Stimulated activated CD4-positive, alpha-beta T cell treated with anti-CD3 and anti-CD28 coated beads, Interleukin-4, amount 100 ng/mL, for 1 hour (primary cell): ENCODE results near the gene GPR146.

ENCODE experiments used
- DNase-seq: peaks from one replicate; pipeline ENCODE4 v3.0.0-alpha.2; 2020

GPR146 gene

DNA sequence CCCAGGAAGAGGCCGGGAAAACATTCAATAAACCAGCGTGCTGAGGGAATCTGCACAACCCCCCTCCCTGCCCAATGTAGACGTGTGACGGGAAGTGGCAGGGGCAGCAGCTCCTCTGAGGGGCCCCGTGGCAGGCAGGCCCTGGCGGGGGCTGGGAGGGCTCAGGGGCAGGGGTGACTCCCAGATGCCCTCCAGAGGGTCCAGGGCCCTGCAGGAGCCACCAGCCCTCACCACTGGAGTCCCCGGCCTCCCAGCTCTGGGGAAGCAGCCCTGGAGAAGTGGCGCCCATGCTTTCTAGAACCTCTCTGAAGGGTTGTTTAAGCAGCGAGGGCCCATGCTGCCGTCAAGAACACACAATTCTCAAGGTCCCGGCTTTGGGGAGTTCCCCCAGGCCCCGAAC lies 35.2 kb downstream of the GPR146 start:
- no peak for DNase-seq

DNA sequence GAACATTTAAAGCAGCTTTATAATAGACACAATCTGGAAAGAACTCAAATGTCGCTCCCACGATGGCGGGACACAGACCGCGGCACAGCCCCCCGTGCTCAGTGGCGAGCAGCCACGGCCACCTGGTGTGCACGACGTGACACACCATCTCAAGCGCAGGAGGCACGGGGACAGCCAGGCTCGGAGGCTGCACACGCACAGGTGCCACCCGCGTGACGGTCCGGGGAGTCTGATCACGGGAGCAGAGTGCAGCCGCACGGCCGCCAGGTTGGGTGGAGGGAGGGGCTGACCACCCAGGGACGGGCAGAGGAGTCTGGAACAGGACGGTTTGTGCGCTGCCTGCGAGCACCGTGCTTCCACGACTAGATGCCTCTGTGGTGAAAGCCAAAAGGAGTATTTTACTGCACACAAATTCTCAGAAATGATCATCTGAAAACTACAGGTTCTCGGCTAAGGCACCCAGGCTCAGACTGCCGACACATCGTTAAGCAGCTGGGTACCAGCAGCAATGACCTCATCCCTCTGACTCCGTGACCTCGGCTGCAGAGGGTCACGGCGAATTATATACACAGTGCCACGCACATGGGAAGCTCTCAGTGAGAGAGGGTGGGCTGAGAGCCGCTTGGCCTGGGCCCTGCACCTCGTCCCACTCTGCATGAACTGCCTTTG lies 36.0 kb downstream of the GPR146 start:
- DNase-seq, result no peak

DNA sequence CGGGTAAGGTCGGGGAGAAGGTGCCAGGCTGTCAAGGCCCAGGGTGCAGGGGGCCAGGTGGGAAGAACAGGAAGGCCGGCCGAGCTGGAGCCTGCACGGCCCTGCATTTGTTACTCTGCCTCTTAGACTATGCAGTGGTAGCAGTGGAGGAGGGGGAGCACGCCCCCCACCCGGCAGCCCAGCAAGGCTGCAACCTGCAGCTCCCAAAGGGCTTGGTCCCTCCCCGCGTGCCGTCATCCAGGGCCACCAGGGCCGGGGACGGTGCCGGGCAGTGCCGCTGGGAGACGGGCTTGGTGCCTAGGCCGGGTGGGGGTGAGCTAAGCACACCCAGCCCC lies 36.5 kb downstream of the GPR146 start:
- no peak for DNase-seq

DNA sequence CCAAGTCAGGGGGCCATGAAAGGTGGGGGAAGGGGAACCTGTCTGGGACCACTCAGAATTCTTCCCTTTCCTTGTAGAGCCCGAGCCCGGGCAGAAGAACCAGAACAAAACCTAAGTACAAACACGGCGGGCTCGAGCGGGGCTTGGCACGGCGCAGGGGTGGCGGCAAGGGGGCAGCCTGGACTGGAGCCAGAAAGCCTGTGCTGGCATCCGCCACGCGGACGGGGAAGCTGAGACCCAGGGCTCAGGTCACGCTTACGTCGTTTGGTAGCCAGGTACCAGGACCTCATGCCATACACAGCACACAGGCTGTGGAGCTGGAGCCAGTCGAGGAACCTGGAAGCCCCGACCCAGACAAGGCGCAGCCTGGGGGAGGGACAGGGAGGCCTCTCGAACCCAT lies 37.0 kb downstream of the GPR146 start:
- DNase-seq, result no peak

DNA sequence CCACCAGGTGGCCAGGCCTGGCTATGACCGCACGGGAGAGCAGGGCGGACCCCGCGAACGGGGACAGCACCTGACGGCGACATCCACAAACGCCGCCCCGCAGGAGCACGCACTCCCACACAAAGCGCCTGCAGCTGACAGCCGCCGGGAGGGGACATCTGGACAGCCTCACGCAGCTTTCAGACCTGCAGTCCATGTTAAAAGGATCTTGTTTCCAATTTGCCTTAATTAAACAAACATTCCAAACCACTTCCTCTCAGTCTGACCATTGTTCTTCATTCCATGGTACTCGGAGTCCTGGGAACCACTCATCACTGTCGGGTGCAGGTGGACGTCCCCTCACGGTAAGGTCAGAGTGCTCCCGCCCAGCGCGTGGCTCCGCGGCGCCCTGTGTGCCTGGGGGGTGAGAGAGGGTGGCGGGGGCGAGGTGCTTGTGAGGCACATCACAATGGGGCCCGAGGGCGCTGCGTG lies 37.6 kb downstream of the GPR146 start:
- DNase-seq, result no peak

DNA sequence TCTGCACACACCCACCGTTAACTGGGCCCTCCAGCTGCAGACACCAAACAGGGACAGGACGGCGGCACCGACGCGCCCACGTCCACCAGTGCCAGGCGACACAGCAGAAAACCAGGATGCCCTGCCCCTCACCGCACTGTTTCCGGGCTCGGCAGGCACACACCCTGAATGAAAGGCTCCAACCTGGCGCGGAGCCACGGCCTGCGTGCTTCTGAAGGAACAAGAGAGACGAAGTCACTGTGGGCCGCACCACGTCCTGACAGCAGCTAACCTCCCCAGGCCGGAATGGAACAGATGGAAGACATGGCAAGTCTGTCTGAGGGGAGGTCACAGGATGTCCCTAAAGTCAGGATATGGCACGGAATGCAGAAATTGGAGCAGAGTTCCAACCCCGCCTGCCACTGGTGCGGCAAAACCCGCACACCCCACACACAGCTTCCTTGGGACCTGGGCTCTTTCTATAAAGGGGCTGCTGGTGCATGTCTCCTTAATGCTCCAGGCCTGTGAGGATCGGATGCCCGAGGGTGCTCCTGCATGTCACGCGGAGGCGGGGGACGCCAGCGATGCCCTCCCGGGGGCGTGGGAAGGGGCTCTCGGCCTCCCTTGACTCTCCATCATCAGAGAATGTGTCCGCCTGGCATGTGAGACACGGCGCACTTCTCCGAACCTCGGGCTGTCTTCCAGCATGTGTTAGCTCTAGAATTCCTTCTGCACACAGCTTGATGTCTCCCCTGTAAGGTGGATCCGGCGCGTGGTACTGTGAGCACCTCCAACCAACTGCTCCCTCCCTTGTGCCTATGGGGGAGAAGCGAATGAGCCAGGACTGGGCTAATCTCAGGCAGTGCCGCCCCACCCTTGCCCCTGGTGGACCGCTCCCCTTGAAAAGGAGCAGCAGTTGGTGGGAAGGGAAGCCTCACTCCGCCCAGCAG lies 39.6 kb downstream of the GPR146 start:
- DNase-seq, result no peak

DNA sequence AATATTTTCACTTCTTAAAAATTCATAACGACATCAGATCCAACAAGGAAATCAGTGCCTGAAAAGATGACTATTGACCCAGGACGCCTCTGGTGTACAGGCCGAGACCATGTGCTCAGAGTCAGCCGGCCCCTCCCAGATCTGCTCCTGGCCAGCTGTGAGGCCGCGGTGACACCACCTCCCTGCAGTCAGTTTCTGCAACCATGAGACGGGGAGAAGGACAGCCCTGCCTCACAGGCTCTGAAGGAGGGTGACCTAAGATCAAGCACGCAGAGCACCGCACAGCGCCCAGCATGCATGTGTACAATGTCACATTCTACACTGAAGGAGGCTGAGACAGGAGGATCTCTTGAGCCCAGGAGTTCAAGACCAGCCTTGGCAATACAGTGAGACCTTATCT lies 40.9 kb downstream of the GPR146 start:
- DNase-seq, result no peak

DNA sequence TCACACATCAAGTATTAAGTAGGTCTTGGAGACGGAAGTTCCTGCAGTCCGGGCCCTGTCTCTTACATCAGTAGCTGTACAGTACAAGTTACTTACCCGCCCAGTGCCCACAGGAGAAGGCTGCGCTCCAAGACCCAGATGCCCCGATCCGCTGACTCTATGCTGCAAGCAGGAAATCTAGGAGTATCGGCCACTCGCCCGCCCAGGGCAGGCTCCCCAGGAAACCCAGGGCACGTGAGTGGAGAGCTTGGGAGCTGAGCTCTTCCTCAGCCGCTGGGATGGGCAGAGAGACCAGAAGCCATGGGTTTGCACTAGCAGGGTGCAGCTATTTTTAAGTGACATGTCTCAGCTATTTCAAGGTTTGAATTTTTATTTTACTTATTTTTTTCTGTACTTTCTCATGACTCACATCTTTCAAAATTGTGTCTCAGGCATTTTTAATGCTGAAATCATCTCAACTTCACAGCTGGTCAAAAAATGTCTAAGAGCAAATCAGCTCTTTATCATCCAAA lies 41.6 kb downstream of the GPR146 start:
- DNase-seq, result no peak

DNA sequence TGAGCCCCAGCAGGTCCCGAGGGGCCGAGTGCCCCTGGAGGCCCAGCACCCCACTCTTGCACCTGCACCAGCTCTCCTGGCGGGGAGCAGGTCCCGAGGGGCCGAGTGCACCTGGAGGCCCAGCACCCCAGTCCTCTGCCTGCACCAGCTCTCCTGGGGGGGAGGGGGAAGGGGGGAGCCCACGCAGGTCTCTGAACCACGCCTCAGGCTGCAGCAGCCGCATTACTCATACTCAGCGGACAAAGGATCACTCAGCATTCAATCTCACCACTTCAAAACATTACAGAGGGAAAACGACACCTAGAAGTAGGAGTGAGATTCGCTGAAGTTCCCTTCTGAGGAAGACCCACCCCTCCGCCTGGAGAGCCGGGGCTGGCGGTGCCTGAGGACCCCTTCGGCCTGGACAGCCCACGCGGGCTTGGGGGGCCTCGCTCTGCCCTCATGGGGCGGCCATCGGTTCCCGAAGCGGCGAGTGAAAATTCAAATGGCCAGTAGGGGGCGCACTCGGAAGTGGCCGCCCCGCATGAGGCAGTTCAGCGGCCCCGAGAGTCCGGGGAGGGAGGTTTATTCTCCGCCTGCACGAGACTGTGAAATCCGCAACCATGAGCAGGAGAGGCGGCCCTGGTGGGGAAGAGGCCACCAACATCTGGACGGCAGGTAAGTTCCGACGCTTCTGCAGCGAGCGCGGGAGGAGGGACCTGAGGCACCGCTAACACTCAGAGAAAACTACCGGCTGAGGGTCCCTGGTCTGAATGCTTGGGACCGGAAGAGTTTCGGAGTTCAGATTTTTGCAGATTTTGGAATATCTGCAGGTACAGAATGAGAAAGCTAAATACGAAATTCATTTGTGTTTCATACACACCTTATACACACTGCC lies 42.5 kb downstream of the GPR146 start:
- DNase-seq, result peak; percentile 70

DNA sequence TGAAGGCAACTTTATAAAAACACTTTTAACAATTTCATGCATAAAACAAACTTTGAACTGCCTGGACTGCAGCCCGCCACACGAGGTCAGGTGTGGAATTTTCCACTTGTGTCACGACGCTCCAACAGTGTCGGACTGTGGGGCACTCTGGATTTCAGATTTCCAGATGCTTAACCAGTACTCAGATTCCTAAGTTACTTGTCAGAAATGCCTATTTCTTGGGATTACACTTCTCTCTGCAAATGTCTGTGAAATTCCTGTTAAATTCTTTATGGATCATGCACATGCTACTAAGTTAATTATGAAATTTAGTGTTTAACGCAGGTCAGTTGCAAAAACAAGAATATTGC lies 43.1 kb downstream of the GPR146 start:
- DNase-seq, result no peak

DNA sequence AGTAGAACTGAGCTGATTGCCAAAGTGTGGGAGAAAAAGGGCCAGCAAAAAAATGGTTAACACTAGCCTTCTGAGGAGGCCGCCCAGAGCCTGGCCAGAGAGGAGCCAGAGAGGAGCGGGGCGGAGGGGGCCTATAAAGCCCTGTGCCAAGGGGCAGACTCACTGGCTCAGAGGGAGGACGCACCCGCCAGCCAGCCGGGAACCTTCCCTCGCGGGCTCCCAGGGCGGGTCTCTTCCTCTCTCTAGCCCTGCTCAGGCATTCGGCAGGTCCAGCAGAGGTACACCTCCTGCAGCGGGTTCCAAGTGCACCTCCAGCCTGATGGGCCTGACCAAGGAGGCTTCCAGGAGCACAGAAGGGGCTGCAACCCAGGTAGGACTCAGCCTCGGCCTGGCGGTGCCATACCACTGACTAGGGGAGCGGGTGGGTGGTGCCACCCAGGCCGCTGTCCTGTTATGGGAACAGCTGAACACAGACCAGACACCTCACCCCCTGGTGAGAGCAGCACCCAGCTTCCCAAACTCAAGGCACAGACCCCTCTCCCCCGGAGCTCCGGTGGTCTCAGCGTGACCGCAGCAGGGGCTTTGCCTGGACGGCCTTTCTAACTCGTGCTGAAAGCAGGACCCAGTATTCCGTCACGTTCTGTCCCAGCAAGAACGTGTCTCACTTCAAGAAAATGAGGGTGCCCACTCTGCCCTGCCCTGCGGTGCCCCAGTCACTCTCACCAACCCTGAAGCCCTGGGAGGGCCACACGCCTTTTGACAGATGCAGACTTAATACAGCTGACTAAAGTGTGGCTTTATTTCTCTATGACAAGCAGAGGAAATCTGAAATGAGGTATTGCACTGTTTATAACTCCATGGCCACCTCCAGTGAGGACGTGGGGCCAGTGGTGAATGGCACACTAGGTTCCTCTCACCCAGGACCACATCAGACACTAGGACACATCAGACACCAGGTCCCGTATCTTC lies 43.9 kb downstream of the GPR146 start, which contains the start of gene GPER1:
Gene GPER1, plus strand, starts transcription at position 162 of the 969 bp plus-strand sequence. CDS start 3,616 bp downstream, outside the sequence.
- DNase-seq, result no peak

DNA sequence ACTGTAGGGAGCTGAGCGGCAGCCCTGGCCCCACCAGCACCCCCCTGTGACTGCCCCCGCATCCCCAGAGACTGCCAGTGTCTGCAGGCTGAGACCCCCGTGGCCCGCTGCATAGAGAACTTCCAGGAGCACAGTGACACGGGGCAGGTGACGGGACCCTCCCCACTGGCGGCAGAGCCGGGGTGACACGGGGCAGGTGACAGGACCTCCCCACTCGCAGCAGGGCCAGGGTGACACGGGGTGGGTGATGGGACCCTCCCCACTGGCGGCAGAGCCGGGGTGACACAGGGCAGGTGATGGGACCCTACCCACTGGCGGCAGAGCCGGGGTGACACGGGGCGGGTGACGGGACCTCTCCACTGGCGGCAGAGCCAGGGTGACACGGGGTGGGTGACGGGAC lies 45.9 kb downstream of the GPR146 start:
- no peak for DNase-seq

DNA sequence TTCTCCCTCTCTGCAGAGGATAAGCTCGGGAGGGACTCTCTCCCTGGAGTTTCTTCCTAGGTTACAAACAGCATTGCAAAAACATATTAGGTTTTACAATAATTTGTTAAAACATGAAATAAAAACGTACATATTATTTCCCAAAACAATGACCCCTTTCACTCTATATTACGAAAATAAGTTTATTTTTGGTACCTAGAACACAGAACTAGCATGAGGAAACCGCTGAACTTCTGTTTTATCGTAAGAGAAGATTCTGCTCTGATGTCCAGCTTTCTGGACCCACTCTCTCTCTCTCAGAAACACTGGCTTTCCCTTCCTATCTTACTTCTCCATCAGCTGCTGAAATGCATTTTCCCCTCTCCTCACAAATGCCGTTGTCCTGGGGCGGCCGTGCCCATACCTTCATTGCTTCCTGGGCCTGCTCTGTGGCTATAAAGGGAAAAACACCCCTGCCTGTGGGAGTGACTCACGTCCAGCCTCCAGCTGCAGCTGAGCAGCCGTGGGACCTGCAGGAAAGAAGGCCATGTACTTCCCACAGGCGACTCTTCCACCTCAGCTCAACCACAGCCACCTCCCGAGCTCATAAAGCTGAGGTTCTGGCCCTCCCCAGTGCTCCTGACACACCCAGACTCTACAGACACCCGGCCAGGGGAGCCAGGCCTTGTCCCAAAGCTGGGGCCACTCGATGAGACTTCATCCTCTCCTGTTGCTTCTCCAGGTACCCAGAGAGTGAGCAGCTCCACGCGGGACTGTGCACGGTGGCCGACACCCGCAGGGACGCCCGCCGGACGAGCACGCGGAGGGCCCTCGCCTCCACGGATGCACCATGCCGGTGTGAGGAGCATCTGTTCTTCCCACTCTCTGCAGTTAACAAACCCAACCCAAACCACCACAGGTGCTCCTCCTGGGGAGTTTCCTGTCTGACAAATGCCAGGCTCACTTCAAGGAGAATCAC lies 46.6 kb downstream of the GPR146 start:
- no peak for DNase-seq

DNA sequence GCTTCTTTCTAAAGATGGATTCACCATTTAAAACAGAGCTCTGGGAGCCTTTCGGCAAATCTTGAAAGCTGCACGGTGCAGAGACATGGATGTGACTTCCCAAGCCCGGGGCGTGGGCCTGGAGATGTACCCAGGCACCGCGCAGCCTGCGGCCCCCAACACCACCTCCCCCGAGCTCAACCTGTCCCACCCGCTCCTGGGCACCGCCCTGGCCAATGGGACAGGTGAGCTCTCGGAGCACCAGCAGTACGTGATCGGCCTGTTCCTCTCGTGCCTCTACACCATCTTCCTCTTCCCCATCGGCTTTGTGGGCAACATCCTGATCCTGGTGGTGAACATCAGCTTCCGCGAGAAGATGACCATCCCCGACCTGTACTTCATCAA lies 47.3 kb downstream of the GPR146 start:
- DNase-seq, result no peak

DNA sequence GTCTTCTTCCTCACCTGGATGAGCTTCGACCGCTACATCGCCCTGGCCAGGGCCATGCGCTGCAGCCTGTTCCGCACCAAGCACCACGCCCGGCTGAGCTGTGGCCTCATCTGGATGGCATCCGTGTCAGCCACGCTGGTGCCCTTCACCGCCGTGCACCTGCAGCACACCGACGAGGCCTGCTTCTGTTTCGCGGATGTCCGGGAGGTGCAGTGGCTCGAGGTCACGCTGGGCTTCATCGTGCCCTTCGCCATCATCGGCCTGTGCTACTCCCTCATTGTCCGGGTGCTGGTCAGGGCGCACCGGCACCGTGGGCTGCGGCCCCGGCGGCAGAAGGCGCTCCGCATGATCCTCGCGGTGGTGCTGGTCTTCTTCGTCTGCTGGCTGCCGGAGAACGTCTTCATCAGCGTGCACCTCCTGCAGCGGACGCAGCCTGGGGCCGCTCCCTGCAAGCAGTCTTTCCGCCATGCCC lies 47.9 kb downstream of the GPR146 start:
- DNase-seq, result no peak

DNA sequence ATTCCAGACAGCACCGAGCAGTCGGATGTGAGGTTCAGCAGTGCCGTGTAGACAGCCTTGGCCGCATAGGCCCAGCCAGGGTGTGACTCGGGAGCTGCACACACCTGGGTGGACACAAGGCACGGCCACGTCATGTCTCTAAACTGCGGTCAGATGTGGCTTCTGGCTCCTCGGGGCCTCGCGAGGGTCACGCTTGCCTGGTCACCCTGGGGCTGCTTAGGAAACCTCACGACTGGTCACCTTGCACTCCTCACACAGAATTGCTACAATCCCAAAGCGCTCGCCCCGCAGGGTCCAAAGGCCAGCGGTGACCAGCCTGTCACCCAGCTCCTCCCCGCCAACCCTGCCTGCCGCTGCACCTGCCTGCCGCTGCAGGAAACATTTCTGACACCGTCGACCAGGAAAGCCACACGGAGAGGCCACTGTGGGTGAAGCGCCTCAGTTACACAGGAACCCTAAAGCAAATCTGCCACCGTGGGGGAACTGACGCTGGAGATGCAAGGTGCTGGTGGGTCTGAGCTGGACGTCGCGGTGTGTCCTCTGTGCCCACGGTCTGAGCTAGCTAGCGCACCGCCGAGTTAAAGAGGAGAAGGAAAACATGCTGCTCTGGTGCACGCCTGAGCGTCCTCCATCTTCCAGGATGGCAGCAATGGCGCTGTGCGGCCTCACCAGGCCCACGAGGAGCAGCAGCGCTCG lies 48.6 kb downstream of the GPR146 start:
- DNase-seq, result no peak

DNA sequence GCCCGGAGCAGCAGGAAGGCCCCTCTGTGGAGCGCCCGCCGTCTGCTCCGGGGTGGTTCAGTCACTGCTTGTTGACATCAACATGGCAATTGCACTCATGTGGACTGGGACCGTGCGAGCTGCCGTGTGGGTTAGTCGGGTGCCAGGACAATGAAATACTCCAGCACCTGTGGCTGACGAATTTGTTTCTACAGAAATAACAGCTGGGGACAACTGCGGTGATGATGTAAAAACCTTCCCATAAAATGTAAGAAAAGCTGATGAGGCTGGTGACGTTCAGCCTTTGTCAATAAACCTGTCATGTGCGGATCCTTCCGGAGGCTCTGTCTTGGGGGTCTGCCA lies 49.1 kb downstream of the GPR146 start:
- DNase-seq, result no peak

DNA sequence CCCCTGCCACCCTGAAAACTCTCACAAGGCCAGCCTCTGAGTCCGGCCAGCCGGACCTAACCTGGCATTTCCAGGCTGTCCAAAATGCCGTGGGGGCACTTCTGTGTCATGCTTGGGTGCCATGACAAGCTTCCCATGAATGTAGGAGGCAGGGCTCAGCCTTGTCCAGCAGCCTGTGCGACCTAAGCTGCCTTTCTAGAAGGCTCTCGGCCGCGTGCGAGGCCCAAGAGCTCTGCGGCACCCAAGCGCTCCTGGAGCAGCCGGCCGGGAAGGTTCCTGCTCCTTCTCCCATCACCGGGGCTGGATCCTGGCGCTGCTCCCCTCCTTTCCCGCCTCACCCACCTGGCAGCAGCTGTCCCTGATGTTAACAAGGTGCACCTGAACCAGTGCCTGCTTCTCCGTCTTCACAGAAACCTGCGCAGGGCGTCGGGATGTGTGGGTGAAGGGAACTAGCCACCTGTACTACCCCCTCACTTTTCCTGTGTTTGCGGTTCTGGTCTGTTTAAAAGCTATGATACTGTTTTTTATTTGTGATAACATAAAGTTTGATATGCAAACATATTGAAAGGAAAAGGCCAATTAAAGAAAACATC lies 49.7 kb downstream of the GPR146 start:
- no peak for DNase-seq

DNA sequence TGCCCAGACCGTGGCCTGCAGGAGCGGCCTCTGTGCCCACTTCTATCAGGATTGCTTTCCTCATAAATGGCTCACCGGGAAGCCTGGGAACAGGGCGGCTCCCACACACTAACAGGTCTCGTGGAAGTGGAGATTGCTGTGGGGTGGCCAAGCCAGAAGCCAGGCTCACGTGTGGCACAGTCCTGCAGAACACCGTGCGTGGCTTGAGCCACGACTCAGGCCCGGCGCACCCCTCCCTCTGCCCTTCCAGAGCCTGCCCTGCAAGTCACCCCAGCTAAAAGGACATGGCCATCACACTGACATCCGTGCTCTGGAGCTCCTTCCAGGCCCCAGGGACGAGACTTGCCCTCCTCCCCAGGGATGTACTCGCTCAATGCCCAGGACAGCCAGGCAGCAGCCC lies 50.5 kb downstream of the GPR146 start:
- no peak for DNase-seq
